Measurements from ENCODE around the gene CSMD2.

Gene CSMD2

GRCh38 chr1:33743221-33743998 lies 421.6 kb downstream of the CSMD2 start:
- TF ChIP-seq SIN3A (IDR thresholded peaks at IDR 0.05; ENCODE audit: borderline replicate concordance, insufficient read depth, low read length) (no peak), REST (IDR thresholded peaks at IDR 0.05; ENCODE audit: insufficient read depth in 1 of 2, low read depth in 2 of 2, low read length in 2 of 2) (no peak), FOXP2 (optimal IDR thresholded peaks at IDR 0.05; ENCODE audit: borderline replicate concordance, extremely low read depth, extremely low read length, insufficient read depth) (no peak)

- TF ChIP-seq REST (IDR thresholded peaks at IDR 0.05; ENCODE audit: insufficient read depth in 1 of 2, low read depth in 2 of 2, low read length in 2 of 2) (no peak), FOXP2 (optimal IDR thresholded peaks at IDR 0.05; ENCODE audit: borderline replicate concordance, extremely low read depth, extremely low read length, insufficient read depth) (no peak), SIN3A (IDR thresholded peaks at IDR 0.05; ENCODE audit: borderline replicate concordance, insufficient read depth, low read length) (no peak), TAF1 (IDR thresholded peaks at IDR 0.05; ENCODE audit: borderline replicate concordance, insufficient read depth, low read length) (no peak), POLR2AphosphoS5 (IDR thresholded peaks at IDR 0.05; ENCODE audit: low read depth, low read length) (no peak)
Observed at GRCh38 chr1:33742663-33743062, 422.4 kb downstream of the CSMD2 start.

GRCh38 chr1:33741749-33742148 lies 423.3 kb downstream of the CSMD2 start:
- TF ChIP-seq POLR2AphosphoS5 (IDR thresholded peaks at IDR 0.05; ENCODE audit: low read depth, low read length) (no peak), SIN3A (IDR thresholded peaks at IDR 0.05; ENCODE audit: borderline replicate concordance, insufficient read depth, low read length) (no peak), REST (IDR thresholded peaks at IDR 0.05; ENCODE audit: insufficient read depth in 1 of 2, low read depth in 2 of 2, low read length in 2 of 2) (no peak), FOXP2 (optimal IDR thresholded peaks at IDR 0.05; ENCODE audit: borderline replicate concordance, extremely low read depth, extremely low read length, insufficient read depth) (no peak), TAF1 (IDR thresholded peaks at IDR 0.05; ENCODE audit: borderline replicate concordance, insufficient read depth, low read length) (no peak)

- no peak for TF ChIP-seq POLR2AphosphoS5 (IDR thresholded peaks at IDR 0.05; ENCODE audit: low read depth, low read length)
- TF ChIP-seq TAF1 (IDR thresholded peaks at IDR 0.05; ENCODE audit: borderline replicate concordance, insufficient read depth, low read length), result no peak
- no peak for TF ChIP-seq REST (IDR thresholded peaks at IDR 0.05; ENCODE audit: insufficient read depth in 1 of 2, low read depth in 2 of 2, low read length in 2 of 2)
- no peak for TF ChIP-seq FOXP2 (optimal IDR thresholded peaks at IDR 0.05; ENCODE audit: borderline replicate concordance, extremely low read depth, extremely low read length, insufficient read depth)
Observed at GRCh38 chr1:33740040-33740744, 424.8 kb downstream of the CSMD2 start.

Measured in PFSK-1 (cell line).